Stimulated activated CD4-positive, alpha-beta T cell treated with anti-CD3 and anti-CD28 coated beads, Interleukin-1b, Interleukin-23, amount 100 ng/mL, for 48 hours (primary cell): ENCODE data around the gene GLCE.
"Not testable (repeated sequence)": the region's sequence is repeated elsewhere in the genome, so short reads cannot be mapped to it uniquely, and the experiment has no call there.

Experiments
- DNase-seq: peaks from one replicate; pipeline ENCODE4 v3.0.0-alpha.2; 2020

GLCE gene

DNA sequence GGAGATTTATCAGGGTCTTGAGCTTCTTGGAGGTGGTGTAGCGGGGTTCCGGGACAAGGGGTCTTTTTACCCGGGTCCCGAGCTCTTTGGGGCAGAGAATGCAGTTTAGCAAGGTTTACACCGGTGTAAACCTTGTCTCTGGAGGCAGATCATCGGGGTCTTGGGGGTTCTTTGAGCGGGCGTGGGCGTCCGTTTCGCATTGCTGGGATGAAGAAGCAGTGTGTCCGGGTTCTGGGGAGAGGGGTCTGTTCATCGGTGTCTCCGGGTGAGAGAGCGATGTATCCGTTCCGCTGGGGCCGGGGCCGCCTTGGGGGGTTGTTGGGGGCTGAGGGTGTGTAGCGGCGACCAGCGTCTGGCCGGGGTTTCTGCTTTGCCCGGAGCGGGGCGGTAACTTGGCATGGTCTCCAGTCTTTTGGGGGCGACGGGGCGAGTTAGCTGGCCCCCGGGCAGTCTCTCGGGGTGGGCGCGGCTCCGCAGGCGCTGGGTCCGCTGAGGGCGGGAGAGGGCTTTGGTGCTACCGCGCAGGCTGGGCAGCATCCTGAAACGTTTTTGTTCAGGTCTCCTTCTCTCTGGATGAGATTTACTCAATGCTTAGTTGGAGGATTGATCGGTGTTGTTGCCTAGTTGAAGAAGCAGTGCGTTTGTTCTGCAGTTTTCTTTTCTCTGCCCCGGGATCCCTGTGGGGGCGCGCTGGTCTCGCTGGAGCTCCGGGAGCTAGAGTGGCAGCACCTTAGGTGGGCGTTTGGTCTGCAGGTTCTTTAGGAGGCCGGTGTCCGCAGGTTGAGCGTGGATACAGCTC is 843 bp downstream of the GLCE start:
- peak; percentile 7 for DNase-seq

DNA sequence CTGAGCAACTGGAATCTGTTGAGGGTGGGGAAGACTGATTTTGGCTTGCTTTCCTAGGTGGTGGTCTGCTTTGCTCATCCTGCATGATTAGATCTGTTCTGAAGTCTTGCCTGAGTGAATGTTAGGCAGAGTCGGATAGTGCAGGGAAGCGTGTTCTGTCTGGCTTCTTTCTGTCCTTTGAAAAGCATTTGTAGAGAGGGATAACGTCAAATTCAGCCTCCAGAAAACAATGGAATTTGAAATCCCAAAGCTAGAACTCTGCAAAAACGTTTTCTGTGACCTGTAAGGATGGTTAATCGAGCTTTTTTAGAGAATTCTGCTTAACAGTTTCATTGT is 1.4 kb downstream of the GLCE start:
- DNase-seq = no peak

DNA sequence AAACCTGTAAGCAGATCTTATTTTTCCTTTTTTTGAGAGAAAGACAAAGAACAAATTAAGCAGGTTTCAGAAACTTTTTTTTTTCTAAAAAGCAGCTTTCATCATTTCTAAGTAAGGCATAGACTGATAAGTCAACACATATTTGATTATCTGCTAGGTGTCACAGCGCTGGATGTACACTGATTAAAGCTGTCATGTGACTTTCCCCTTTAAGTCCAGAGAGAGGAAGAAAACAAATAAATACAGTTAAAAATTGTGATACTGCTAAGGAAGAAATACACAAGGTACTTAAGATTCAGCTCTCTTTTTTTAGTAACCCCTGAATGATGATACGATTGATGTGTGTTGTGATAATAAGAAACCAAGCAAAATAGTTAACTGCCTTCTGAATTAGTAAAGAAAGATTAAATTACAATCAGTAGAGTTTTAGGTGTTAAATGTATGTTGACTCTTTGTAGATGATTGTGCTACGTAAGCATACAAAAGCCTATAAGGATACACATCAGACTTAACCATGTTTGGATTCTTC is 2.8 kb downstream of the GLCE start:
- DNase-seq = no peak

DNA sequence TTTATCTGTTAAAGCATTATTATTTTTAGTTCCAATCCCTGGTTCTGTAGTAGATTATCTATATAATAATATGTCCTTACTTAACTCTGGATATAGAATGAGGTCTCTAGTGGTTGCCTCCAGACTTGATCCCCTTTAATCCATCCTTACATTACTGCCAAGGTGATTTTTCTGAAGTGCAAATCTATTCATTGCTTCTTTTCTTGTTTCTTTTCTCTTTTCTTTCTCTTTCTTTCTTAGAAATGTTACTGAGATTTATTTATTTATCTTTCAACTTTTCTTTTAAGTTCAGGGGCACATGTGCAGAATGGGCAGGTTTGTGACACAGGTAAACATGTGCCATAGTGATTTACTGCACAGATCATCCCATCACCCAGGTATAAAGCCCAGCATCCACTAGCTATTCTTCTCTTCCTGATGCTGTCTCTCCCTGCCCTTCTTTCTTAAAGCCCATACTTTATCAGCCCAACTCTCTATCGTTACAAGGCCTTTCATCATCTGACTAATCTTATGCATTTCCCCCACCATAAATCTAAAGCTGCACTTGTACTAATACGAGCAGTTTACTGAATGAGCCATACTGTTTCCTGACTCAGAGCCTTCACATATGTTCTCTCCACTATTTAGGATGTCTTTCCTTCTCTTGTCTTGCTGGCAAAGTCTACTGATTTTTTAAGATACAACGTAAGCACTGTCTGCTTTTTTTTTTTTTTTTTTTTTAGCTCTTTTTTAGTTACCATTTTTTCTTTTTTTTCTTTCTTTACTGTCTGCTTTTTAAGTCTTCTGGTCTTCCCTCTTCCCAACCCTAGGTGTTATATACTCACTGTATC is 4.6 kb downstream of the GLCE start:
- no peak for DNase-seq

DNA sequence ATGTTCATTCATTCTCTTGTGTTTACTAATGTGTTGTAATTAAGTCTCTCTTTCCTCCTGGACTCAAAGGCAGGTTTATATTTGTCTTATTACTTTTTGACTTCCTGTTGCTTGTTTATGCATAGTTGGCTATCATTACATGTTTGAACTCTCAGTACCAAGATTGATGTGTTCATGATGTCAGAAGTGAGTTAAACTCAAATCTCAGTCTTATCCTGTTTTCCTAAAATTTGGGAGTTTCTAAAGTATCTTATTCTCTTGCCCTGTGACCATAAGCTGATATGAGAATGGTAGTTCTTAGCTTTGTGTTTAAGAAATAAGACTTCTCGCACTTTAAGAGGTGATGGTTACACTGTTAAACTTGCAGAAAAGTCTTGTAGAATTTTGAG is 5.2 kb downstream of the GLCE start:
- no peak for DNase-seq

DNA sequence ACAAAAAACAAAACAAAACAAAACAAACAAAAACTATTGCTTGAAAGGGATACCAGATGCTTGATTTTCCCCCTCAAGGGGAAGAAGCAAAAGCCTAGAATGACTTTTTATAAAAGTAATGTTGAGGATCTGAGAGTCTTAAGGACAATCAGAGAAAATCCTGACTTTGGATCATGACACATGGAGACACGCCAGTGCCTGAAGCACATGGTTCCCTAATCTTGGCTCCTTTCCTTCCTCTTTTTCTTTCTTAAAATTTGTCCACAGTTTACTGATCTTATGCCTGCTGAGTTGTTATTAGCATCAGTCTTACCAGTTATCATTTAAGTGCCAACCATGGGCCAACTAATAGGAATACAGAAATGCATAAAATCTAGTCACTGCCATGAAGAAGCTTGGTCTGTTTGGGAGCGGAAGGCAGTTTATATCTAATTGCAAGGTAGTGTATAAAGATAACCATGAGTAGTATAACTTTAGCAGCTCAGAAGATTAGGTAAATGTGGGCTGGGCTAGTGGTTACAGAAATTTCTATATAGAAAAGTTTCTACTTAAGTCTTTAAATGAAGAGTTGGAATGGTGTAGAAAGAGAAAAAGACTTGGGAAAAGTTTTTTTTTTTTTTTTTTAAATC is 6.9 kb downstream of the GLCE start:
- DNase-seq = no peak

DNA sequence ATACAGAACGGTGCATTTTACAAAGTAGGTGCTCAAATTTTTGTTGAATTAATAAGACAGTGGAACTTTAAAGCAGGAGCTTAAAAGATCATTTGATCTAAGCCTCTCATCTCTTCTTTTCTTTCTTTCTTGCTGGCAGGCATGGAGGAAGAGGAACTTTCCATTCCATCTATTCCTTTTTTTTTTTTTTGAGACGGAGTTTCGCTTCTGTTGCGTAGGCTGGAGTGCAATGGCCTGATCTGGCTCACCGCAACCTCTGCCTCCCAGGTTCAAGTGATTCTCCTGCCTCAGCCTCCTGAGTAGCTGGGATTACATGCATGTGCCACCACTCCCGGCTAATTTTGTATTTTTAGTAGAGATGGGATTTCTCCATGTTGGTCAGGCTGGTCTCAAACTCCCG is 7.9 kb downstream of the GLCE start:
- not testable (repeated sequence) for DNase-seq

DNA sequence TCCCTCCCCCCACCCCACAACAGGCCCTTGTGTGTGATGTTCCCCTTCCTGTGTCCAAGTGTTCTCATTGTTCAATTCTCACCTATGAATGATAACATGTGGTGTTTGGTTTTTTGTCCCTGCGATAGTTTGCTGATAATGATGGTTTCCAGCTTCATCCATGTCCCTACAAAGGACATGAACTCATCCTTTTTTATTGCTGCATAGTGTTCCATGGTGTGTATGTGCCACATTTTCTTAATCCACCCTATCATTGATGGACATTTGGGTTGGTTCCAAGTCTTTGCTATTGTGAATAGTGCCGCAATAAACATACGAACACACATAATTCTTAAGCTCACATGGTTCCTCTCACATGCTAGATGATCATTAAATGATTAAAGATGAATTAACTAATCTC is 9.1 kb downstream of the GLCE start:
- not testable (repeated sequence) for DNase-seq

DNA sequence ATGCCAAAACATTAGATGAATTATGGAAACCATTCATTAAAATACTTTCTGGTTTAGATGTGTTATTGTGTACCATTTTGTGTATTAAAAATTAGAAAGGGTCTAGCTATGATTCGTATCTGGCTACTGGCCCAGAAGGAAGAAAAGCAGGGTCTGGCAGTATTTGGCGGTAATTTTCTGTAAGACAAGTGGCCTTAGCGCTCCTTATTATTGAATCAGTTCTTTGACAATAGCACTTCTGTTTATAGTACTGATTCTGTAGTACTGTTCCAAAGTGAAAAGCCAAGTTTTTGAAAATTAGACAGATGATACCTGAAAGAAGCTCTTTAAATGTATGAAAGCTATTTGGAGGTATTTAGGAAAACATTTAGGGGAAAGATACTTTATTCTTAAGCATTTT is 10.2 kb downstream of the GLCE start:
- no peak for DNase-seq

DNA sequence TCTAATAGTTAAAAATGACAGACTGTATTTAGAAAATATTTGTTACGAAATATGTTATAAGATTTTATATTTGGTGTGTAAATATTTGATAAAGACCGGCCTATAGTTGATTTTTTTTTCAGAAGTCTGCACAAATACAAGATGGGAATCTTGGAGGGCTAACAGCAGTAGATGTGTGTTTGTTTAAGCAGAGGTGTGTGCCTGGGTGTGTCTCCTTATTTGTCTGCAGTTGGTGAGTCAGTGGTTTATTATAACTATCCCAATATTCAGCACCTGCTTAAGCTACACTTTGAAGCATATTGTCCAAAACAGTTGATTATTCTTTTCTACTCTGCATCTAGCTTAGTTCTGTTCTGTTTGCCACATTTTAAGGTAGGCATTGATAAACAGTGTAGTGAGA is 12.4 kb downstream of the GLCE start:
- no peak for DNase-seq

DNA sequence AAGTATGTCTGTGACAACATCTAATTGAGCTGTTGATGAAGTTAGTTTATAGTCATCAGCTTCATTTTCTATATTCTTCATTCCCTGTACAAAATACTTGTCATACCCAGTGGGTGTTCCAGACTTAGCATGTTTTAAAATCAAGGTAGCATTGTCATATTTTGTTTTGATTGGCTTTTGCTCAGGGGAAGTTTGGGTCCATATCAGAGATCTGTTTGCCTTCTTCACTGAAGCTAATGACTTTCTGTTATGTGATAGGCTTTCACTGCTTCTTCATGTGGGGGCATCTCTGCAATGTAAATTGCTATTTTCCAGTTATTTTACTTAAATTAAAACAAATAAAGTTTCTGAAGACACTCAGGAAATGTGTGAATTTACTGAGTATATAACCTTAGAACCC is 15.1 kb downstream of the GLCE start:
- DNase-seq = no peak

DNA sequence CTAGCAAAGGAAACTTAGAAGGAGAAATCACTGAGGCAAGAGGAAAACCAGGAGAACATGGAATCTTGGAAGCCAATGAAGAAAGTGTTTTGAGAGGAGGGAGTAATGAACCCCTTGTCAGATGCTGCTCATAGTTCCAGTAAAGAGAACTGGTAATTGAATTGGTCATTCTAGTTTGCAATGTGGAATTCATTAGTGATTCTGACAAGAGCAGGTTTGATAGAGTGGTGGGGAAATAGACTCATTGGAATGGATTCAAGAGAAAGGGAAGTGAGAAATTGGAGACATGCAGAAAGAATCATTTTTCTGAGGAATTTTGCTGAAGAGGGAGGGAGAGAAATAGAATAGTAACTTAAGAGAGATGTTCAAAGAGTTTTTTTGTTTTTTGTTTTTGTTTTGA is 21.0 kb downstream of the GLCE start:
- DNase-seq = no peak

DNA sequence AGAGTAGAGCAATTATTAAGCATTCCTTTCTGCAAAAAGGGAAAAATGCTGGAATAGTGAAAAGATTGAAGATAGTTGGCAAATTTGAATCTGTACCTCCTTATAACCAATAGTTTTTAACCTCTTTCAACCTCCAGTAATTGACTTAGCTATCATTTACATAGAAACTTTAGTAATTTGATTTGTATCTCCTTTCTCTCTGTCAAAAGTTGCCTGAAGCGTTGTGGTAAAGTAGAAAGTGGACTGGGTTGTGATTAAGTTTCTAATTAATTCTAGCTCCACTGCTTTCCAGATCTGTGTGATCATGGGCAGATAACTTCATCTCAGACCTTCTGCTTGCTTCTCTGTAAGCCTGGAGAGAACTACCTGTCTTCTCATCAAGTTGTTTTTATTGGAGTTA is 24.8 kb downstream of the GLCE start:
- no peak for DNase-seq

DNA sequence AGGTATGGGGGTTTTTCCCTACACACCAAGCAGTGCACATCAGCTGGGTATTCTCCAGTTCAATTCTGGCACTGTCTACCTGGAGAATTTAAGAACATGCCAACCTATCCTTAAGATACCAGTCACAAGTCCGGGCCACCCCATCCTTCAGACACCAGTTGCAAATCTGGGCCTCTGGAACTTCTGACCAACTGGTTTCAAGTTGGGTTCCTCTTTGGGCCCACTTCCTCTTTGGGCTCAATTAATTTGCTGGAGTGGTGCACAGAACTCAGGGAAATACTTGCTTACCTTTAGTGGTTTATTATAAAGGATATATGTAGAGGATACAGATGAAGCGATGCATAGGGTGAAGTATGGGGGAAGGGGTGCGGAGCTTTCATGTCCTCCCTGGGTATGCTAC is 25.3 kb downstream of the GLCE start:
- no peak for DNase-seq

DNA sequence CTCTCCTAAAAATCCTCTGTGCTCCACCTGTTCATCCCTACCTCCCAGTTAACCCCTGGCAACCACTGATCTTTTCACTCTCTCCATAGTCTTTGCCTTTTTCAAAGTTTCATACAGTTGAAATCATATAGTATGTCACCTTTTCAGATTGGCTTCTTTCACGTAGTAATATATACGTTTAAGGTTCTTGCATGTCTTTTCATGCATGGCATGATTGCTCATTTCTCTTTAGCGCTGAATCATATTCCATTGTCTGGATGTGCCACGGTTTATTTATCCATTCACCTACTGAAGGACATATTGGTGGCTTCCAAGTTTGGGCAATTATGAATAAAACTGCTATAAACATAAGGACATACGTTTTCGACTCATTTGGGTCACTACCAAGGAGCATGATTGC is 28.7 kb downstream of the GLCE start:
- DNase-seq = no peak

DNA sequence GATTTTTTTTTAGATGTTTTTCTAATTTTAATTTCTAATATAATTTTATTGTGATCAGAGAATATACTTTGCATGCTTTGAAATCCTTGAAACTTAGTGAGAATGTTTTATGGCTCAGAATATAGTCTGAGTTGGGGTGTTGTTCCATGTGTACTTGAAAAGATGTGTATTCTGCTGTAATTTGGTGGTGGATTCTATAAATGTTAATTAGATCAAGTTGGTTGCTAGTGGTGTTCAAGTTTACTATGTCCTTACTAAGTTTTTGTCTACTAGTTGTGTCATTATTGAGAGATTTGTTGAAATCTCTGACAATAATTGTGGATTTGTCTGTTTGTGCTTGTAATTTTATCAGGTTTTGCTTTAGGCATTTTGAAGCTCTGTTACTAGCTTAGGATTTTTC is 29.7 kb downstream of the GLCE start:
- no peak for DNase-seq

DNA sequence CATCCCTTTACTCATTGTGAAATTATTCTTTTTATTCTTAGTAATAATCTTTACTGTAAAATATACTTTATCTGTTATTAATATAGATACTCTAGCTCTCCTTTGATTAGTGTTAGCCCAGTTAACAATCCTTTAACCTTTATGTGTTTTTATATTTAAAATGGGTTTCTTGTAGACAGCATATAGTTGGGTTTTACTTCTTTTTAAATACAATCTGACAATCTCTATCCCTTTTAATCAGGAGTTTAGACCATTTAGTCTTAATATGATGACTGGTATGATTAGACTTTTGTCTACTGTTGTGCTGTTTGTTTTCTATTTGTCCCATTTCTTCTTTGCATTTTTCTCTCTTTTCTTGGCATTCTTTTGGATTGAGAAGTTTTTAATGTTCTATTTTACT is 30.1 kb downstream of the GLCE start:
- DNase-seq = no peak

DNA sequence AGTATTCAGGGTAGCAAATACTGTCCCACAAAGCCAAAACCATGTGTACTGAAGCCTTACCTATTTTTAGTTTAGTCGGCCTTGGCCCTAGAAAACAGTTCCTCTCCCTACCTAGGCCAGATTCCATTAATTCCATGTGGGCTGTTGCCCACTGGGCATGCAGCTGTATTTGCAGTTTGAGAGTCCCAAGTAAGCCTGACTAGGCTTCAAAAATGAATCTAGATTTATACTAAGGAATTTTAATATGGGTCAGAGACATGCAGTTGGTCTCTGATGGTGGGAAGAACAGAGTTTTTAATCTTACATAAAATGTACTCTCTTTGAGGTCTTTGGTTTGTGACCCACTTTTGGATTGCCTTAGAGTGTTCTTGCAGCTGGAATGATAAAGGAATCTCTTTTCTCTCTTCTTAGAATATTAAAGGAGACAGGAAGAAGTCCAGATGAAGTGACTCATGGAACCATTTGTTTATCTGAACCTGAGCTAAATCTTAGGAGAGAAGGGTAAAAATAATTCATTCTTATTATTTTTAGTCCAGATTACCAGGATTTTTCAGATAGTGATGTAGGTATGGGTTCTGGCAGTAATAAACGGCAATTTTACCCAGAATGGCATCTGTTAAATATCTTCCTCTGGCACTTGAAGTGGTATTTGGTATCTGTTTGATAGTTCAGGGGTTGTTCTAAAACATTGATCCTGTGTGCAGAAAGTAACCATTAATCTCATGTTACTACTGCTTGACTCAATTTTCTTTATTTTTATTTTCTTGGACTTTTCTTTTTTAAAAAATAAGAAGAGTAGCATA is 33.8 kb downstream of the GLCE start:
- no peak for DNase-seq

DNA sequence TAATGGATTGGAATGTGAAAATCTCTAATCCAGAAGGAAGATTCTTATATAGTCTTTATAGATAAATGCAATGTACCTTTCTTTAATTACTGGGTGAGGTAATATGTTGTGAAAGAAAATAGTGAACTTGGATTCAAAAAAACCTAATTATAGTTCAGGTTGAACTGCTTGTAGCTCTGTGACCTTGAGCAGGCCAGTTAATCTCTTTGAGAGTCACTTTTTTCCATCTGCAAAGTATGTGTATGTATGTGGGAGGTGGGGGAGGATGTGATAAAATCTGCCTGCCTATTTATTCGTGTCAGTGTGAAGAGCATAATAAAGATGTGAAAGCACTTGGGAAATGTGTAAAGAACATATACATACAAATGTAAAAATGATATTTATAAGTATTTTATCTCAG is 34.4 kb downstream of the GLCE start:
- no peak for DNase-seq

DNA sequence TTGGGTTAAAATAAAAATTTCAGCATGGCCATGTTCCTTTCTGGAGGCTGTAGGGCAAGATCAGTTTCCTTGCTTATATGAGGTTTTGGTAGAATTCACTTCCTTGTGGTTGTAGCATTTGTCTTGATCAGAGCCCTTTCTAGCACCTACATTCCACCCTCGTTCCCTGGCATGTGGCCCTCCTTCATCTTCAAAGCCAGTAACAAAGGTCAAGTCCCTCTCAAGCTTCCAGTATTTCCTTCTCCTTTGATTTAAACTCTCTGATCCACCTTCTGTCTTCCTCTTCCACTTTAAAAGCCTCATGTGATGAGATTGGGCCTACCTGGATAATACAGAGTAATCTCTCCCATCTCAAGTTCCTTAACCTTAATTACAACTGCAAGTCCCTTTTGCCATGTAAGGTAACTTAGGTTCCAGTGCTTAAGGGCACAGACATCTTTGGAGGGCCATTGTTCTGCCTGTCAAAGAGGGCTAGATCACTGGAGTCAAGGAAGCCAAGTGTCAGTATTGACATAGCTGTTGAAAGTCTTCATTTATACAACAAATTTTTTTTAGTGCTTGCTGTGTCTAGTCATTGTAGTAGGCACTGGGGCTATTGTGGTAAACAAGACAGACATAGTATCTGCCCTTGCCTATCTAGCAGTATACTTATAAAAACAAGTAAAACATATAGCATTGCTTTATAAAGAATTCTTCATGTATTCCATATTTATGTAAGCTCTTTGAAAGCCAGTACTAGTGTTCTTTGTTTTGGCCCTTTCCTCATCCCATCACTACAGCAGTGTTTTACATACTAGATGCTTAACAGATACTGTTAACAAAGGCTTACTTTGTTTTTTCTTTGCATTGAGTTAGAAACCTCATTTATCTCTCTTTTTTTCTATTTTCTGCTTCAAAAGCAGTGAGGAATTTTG is 40.7 kb downstream of the GLCE start:
- DNase-seq = no peak

DNA sequence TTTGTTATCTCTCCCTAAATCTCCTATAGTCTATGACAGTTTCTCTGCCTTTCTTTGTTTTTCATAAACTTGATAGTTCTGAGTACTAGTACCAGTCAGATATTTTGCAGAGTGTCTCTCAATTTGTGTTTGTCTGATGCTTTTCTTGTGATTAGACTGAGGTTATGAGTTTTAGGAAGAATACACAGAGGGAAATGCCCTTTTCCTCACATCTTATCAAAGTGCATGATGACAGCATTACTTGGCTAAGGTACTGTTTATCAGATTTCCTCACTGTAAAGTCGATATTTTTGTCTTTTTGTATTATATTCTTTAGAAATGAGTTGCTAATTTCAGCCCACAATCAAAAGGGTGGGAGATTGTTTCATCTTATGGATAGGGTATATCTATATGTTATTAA is 45.6 kb downstream of the GLCE start:
- DNase-seq = no peak

DNA sequence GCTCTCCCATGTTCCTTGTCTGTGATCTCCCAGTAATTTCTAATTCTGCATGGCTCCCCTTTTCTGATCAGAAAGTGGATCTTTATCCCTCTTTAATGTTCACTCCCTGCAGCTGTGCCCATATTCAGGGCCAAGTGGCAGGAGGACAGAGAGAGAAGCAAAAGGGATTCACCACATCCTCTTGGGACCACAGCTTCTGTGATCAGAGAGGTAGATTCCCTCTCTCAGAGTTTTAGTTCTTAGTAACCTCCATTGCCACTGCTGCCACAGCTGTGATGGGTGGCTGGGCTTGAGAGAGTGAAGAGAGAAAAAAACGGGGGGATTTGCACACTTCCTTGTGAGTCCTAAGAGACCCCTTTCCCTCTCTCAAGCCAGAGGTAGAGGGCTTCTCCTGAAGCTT is 49.2 kb downstream of the GLCE start:
- no peak for DNase-seq
